22Rv1 (cell line): ENCODE results near the gene SS18L1.

Experiments
- H3K27ac ChIP-seq: fragments of 450-650 bp; 2 replicates; pipeline ENCODE4 v1.5.1; 2017
- CTCF ChIP-seq: fragments of 450-650 bp; IDR thresholded peaks from 2 replicates; pipeline ENCODE4 v1.5.1; 2017; ENCODE audit warnings: mild to moderate bottlenecking
- ZFX ChIP-seq: fragments of 450-650 bp; IDR thresholded peaks from 2 replicates; pipeline ENCODE4 v1.6.1; 2017; ENCODE audit warnings: antibody characterized with exemption, borderline replicate concordance

The SS18L1 gene

GRCh38 chr20:62159839-62160238, 16.3 kb downstream of the SS18L1 start:
- no peak overlapping the region for H3K27ac ChIP-seq
- TF ChIP-seq CTCF = no peak
- no peak for TF ChIP-seq ZFX

GRCh38 chr20:62160253-62160652, 16.7 kb downstream of the SS18L1 start:
- TF ChIP-seq ZFX = no peak
- TF ChIP-seq CTCF = no peak
- no peak overlapping the region for H3K27ac ChIP-seq

GRCh38 chr20:62160876-62161275, 17.3 kb downstream of the SS18L1 start:
- no peak for TF ChIP-seq CTCF
- no peak for TF ChIP-seq ZFX
- no peak overlapping the region for H3K27ac ChIP-seq

GRCh38 chr20:62161347-62161746, 17.8 kb downstream of the SS18L1 start:
- no peak for TF ChIP-seq ZFX
- TF ChIP-seq CTCF = no peak

GRCh38 chr20:62162765-62163484, 19.4 kb downstream of the SS18L1 start:
- no peak overlapping the region for H3K27ac ChIP-seq
- TF ChIP-seq ZFX = no peak
- TF ChIP-seq CTCF = no peak

More at GRCh38 chr20:62161347-62161746, 17.8 kb downstream of the SS18L1 start:
- H3K27ac ChIP-seq = no peak overlapping the region

- no peak overlapping the region for H3K27ac ChIP-seq
- TF ChIP-seq CTCF = no peak
- TF ChIP-seq ZFX = no peak
Measured at GRCh38 chr20:62163485-62163865, 19.9 kb downstream of the SS18L1 start.

GRCh38 chr20:62163986-62164762, 20.6 kb downstream of the SS18L1 start:
- no peak for TF ChIP-seq CTCF
- TF ChIP-seq ZFX = no peak
- H3K27ac ChIP-seq = no peak overlapping the region
